Upper lobe of right lung (tissue), 1 donor: Measurements from ENCODE around the gene RHOH. TPM values are rescaled to one million over a fixed set of nuclear protein-coding genes. Genes with fewer than 3 reads are reported as not detected.

Source experiments
- ATAC-seq: fragments of 200-7000 bp; cut with Tn5 transposase; one replicate; pipeline ENCODE4 v1.9.1; 2020; ENCODE audit warnings: mild to moderate bottlenecking, moderate library complexity
- DNase-seq: peaks from one replicate; pipeline ENCODE4 v3.0.0-alpha.2; 2020
- H3K27ac ChIP-seq: fragments of 200-600 bp; one replicate; pipeline ENCODE4 v1.8.0; 2022
- H3K27me3 ChIP-seq: fragments of 200-600 bp; one replicate; pipeline ENCODE4 v1.8.0; 2022; ENCODE audit warnings: mild to moderate bottlenecking
- H3K36me3 ChIP-seq: fragments of 200-600 bp; one replicate; pipeline ENCODE4 v1.8.0; 2022
- H3K4me1 ChIP-seq: fragments of 200-600 bp; one replicate; pipeline ENCODE4 v1.8.0; 2022
- H3K4me3 ChIP-seq: fragments of 200-600 bp; one replicate; pipeline ENCODE4 v1.8.0; 2022; ENCODE audit warnings: mild to moderate bottlenecking
- H3K9me3 ChIP-seq: fragments of 200-600 bp; one replicate; pipeline ENCODE4 v1.8.0; 2022
- CTCF ChIP-seq: fragments of 200-600 bp; IDR thresholded peaks from one replicate; pipeline ENCODE4 v1.8.0; 2022; ENCODE audit warnings: antibody characterized with exemption
- intact Hi-C: fragments of 100-400 bp; cut with DNase I; formaldehyde crosslinking; loops from one replicate; pipeline ENCODE4 v1.11.0; 2022
- total RNA-seq: library from RNA; stranded (reverse); fragmentation: NEBNext Ultra II Directional; extraction: Animal tissue kit (Norgen Biotek cat#: 25700); gene quantifications from one replicate; pipeline ENCODE4 v1.2.1, GENCODE V29; 2021
- donor health status: DM: no; HTN: yes; CAD: no; lungs with severe emphysema.

Gene RHOH
- total RNA-seq, 1 donor from 2014 or later = 8.8 TPM

GRCh38 chr4:40193578-40193977, 3.3 kb upstream of the RHOH start:
- Histone ChIP-seq H3K27me3 (no peaks in the 10 kb centered on the region), H3K9me3 (no peaks in the 10 kb centered on the region), H3K4me1 (no peaks in the 10 kb centered on the region), H3K36me3 (no peaks in the 10 kb centered on the region), H3K4me3 (no peak overlapping the region), H3K27ac (no peak overlapping the region)
- ATAC-seq = no peak
- DNase-seq = no peak
- TF ChIP-seq CTCF = no peak
- intact Hi-C loops = no loop called here

GRCh38 chr4:40194602-40195161, 2.1 kb upstream of the RHOH start:
- no peak for DNase-seq
- Histone ChIP-seq H3K9me3 (no peaks in the 10 kb centered on the region), H3K27me3 (no peaks in the 10 kb centered on the region), H3K27ac (no peak overlapping the region), H3K4me1 (no peaks in the 10 kb centered on the region), H3K36me3 (no peaks in the 10 kb centered on the region), H3K4me3 (no peak overlapping the region)
- no peak for TF ChIP-seq CTCF
- intact Hi-C loops = no loop called here
- ATAC-seq = peak; percentile 24

GRCh38 chr4:40195182-40196177, 1.4 kb upstream of the RHOH start:
- Histone ChIP-seq H3K27ac (no peak overlapping the region), H3K27me3 (no peaks in the 10 kb centered on the region), H3K4me3 (no peak overlapping the region), H3K9me3 (no peaks in the 10 kb centered on the region), H3K4me1 (no peaks in the 10 kb centered on the region), H3K36me3 (no peaks in the 10 kb centered on the region)
- intact Hi-C loops = no loop called here
- no peak for DNase-seq
- ATAC-seq = no peak
- no peak for TF ChIP-seq CTCF

- intact Hi-C loops = no loop called here
- Histone ChIP-seq H3K4me1 (no peaks in the 10 kb centered on the region), H3K36me3 (no peaks in the 10 kb centered on the region), H3K9me3 (no peaks in the 10 kb centered on the region), H3K27me3 (no peaks in the 10 kb centered on the region), H3K4me3 (no peak overlapping the region), H3K27ac (no peak overlapping the region)
- no peak for ATAC-seq
- no peak for DNase-seq
- TF ChIP-seq CTCF = no peak
Observed at GRCh38 chr4:40196272-40196671, 559 bp upstream of the RHOH start.

DNA sequence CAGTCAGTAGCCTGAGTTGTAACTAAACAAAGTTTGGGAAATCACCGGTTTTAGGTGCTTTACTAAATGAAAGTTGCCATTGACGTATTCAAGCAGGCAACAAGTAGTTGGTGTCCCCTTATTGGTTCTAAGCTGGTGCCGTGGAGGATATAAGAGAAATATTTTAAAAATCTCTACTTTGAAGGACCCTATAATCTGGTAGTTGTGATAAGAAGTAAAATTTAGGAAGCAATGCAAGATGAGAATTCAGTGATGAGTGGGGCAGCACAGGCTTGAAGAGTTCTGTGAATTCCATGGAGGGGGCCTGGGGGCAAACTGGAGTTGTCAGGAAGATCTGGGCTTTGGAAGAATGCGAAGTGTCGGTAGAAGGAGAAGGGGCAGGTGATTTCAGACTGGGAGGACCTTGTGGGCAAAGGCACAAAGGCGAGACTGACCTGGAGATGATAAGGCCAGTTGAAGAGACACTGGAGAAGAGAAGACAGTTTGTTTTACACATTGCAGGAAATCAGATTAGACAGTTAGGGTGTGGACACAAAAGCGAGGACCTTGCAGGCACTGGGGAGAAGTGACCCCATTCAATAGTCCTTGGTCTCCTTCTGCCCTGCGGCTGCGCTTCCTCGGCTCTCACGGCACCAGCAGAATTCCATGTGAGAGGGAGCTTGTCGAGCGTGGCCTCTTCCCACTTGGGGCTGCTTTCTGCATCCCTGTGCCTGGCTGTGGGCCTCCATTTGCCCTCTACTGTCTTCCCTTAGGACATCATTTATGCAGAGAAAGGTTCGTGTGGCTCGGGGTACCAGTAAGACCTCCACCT, 1.3 kb downstream of the RHOH start:
- TF ChIP-seq CTCF = no peak
- H3K9me3 ChIP-seq = no peaks in the 10 kb centered on the region
- DNase-seq = no peak
- H3K4me1 ChIP-seq = no peaks in the 10 kb centered on the region
- peak overlapping the region; percentile 42 for H3K4me3 ChIP-seq
- H3K36me3 ChIP-seq = no peaks in the 10 kb centered on the region
- intact Hi-C loops = no loop called here
- ATAC-seq = no peak
- H3K27me3 ChIP-seq = no peaks in the 10 kb centered on the region
- H3K27ac ChIP-seq = peak overlapping the region; percentile 69
